NCI-H2196 (cell line): ENCODE results near the gene LAMA4.

Source experiments
- DNase-seq: peaks from one replicate; lab custom pipeline; 2025; ENCODE audit not compliant: unreplicated experiment; lab: John Stamatoyannopoulos, UW

Gene LAMA4

DNA sequence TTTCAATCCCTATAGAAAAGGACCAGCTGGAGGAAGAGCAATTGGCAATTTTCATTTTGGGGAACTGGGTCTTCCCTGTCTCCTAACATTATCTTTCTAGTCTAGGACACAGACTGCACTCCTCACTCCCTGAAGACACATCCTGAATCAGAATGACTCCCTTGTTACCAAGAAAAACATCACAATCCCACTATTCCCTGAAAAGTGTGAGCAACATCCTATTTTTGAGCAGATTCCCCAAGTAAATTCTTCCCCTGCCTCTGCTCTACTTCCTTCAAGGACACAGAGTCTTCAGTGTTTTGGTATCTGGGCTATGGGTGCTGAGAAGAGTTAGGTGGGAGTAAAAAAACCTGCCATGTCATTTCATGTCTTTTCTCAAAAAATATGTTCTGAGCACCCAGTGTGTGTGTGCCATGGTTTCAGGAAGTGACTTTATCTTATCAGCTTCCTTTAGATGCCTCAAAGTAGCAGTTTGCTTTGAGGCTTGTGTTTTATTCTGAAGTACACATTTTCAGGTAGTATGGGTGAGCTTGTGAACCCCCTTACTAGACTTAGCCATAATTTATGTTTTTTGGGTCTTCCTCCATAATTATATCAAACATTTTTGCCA lies 12.4 kb downstream of the LAMA4 start:
- DNase-seq, result no peak

DNA sequence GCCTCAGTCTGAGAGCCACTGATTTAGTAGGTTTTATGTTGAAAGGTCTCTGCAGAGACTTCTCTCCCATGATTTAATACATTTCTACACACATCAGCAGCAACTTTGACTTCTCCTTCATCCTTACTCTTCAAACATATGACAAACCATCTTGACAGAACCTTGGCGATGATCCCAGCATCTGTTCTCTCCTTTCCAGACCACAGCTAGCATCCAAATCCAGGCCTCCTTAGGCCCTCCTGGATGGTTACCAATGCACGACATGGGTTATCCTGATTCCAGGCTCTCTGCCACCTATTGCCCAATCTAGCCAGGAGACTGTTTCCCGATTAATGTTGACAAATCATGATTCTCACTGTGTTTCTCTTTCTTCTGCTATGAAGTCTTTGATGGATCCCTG lies 16.8 kb downstream of the LAMA4 start:
- no peak for DNase-seq

DNA sequence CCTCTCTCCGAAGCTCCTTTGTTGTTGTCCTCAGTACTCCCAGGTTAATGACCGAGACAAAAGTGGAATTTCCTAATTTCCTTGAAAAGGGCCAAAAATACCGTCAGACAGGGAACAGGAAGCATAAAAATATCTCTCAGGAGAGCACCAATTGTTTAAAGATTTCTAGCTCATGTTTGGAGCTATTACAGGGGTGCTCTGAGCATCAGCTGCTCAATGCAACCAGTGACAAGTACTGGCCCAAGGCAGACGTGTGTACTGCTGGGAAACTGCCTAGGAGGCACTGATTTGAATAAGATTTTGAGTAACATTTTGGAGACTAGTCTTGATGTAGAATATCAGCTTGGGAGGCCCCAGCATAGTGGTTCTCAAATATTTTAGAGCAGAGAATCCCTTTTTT lies 17.3 kb downstream of the LAMA4 start:
- DNase-seq, result no peak

DNA sequence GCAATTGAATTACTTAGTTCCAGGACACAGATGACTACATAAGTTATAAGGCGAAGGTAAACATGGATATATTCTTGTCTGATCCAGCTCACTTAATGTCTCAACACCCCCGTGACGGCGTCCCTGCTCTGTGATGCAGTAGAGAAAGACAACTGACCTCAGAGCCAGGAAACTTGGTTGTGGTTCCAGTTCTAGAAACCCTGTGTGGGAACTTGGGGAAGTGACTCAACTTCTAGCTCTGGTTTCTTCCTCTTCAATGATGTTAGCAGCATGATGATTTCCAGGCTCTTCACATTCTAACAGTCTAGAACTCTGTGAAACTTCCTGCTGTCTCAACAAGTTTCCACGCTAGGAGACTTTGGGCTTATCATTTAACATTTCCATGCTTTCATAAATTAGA lies 18.4 kb downstream of the LAMA4 start:
- DNase-seq, result no peak

DNA sequence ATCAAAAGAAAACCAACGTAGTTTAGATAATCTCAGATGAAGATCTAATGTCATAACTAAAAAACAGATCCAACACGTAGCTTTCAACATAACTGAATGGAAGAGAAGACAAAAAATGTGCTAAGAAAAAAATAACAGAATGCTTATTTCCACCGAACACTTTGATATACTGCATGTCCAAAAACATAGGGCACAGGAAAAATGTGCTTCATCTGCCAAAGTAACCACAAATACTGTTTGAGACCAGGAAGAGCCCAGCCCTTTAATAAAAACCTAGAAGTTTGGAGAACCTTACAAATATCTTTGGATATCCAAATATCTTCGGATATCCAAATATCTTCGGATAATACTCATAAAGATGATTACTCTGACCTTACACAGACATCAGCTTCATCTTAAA lies 19.8 kb downstream of the LAMA4 start:
- DNase-seq, result no peak

DNA sequence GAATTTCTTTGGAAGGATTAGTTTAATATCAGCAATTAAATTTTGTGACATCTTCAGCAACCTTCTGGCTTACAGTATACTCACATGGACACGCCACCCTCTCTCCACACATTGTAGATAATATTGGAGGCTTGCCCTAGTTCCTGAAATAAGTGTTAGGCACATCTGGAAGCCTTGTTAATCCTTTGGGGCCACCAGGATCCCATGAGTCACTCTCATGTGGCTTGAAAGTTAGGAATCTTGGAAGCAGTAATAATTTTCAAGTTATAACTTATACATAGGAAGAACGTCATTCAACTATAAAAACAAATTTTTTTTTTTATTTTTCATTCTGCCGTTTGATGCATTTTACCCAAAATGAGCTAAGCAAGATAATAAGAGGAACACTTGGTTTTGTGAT lies 20.5 kb downstream of the LAMA4 start:
- no peak for DNase-seq

DNA sequence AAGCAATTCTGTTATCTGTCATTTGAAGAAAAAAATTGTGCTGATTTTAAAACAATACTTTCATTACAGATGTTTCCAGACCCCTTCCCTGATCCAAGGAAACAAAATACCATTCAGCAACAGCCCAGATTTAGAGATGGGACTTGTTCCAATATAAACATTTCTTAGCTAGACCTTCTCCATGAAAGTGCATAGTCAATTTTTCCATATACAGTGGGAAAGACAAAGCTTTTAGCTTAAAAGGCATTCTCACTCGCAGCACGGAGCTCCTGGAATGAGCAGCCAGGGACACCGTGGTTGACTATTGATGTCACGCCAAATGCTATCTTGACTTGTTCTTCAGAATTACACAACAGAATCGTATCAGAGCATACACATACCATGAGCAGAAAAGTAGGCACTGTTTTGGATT lies 21.5 kb downstream of the LAMA4 start:
- DNase-seq, result no peak

DNA sequence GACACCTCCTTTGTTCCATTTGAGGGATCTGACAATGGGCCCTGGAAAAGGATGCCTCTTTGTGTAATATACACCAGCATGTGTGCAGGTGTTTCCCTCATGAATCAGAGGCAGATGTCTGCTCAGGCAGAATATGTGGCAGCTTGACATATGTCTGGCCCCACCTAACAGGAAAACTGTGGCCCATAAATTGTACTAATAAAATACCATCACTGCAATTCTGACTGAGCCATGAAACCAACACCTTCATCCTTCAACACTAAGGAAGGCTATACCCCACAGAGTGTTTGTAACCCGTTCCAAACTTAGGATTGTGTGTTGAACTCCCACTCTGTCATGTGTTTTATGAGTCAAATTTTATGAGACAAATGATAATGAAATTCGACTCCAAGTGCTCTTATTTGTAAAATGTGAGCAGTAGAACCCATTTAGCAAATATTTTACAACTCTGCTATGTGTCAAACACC lies 22.7 kb downstream of the LAMA4 start:
- DNase-seq, result peak; percentile 39

DNA sequence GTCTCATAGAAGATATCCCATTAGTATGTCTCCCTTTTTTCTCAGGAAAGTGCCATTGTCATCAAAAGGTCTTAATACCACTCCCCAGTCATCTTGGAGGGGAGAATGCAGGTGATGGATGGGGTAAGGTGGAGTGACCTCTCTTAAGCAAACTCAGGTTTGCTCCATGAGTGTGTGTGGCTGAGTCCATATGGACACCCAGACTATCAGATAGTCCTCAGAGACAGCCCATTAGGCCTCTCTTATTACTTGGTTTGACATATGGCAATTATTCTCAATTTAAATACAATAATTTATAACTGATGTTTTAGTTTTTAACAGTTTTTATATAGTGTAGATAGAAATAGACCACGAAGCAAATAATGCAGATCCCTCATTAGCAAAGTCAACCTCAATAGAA lies 23.2 kb downstream of the LAMA4 start:
- DNase-seq, result no peak

DNA sequence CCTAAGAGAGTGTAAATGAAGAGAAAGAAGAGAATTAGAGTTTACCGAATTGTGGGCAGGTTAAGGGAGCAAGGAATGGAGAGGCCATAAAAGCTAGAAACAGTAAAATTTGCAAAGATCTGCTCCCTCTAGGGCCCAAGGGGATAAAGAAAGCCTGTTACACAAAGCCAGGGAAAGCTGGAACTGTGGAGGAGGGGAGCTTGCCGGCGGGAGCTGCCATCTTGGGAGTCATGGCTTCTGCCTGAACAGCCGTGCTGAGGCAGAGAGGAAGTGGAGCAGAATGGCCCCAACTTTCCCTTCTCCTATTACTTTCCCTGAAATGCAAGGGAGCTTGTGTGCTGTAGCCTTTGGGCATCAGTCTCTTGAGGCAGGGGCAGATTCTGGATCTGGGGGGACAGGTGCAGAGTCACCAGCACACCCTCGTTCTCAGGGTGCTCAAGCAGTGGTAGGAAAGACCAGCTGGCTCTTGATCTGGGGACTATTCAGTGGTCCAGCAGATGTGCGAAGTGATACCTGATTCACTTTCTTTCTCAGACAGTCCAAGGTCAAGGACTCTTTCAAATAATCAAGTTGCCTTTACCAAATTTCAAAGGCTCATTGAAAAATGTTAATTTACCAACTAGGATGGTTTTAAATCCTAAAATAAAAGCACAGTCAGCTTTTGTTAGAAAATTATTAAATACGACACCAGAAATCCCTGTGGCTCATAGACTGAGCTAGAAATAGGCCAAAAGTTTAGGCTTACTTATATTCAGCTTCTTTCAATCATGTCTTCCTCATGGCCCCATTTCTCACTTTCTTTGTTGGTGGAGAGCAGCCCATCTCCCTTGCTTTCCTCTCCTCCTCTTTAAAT lies 25.7 kb downstream of the LAMA4 start:
- DNase-seq, result no peak

DNA sequence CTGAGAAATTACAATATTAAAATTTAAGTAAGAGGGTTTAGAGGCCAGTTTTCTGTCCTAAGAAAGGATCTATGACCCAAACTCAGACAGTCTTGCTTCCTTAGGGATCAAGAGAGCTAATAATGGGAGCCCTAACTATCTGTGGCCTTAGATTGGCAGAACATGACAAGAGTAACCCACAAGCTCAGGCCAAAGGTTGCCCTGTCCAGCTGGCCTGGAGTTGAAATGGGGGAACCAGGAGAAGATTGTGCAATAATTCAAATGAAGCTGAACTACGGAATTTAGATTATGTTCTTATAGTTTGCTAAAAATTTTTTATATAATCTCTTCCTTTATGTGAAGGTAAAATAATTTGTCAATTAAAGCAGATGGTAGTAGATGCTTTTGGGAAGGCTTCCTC lies 26.4 kb downstream of the LAMA4 start:
- DNase-seq, result no peak

DNA sequence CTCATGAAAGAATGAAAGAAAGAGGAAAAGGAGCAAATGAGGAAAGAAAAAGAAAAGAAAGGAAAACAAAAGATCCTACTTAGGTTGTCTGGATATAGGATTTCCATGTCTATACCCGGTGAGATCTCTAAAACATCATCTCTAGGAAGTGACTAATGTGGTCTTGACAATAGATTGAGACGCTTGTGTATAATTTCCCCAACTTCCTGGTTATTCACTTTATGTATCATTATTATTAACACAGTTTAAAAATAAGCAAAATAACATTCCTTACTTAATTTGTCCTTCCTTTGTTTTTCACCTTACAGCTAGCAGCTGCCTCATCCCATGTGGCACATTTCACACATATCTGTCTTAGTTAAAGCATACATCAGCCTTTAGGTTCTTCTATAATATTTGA lies 27.0 kb downstream of the LAMA4 start:
- no peak for DNase-seq

DNA sequence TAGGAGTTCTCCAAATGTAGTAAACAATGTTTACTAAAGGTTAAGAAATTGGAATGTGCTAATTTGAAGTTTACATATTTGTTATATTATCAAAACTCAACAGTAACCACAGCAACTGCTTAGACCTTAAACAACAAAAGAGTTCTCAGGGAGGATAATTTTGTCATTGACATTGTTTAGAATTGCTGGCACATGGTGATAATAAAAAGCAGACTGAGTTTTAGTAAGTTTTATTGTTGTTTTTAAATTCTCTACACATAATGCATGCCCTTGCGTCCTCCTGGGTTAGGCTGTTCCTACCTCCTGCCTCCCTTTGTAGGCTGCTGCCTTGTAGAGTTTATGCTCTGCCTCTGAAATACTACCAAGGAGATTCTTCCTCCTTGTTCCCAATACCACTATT lies 28.7 kb downstream of the LAMA4 start:
- DNase-seq, result no peak

DNA sequence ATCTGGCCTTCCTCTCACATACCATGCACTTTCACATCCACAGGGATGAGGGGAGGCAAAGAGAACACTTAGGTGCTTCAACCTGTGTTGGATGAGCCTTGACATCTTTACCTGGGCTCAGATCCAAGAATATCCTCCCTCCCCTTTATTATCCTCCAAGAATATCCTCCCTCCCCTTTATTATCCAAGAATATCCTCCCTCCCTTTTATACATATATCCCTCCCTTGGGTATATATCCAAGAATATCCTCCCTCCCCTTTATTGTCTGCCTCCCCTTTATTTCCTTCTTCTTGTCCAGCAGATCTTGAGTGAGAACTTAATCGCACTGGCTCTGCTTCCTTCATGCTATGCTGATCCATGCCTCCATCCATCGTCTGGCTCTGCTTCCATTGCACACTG lies 30.3 kb downstream of the LAMA4 start:
- DNase-seq, result no peak

DNA sequence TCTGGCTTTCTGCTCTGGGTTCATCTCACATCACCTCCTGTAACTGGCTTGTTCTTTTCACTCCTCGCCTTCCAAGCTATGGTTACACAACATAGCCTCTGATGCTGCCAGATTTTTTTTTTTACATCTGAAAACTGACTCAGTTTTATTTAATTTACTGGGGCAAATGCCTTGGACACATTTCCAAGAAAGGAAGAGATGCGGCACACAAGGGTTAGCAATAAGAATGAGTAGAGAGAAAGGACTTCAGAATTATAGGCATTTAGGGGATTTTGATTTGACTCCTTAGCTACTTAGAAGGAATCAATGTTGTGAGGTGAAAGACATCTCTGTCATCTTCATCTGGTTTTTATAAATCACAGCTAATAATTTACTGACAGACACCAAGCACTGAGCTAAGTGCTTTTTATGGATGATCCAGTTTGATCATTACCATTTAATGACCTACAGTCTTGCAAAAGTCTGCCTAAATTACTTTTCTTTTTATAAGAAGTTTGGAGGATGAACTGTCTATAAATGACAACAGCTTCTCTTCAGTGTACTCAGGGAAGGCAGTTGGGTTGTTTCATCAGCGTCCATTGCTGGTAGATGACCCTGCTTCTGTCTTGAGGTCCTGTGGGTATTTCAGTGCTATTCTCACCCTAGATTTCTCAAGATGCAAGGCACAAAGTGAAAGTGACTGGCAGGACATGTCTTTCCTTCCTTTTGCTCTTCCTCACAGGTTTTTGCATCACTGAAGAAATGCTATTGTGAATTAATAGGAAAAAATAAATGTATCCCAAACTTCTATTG lies 31.1 kb downstream of the LAMA4 start:
- DNase-seq, result no peak

DNA sequence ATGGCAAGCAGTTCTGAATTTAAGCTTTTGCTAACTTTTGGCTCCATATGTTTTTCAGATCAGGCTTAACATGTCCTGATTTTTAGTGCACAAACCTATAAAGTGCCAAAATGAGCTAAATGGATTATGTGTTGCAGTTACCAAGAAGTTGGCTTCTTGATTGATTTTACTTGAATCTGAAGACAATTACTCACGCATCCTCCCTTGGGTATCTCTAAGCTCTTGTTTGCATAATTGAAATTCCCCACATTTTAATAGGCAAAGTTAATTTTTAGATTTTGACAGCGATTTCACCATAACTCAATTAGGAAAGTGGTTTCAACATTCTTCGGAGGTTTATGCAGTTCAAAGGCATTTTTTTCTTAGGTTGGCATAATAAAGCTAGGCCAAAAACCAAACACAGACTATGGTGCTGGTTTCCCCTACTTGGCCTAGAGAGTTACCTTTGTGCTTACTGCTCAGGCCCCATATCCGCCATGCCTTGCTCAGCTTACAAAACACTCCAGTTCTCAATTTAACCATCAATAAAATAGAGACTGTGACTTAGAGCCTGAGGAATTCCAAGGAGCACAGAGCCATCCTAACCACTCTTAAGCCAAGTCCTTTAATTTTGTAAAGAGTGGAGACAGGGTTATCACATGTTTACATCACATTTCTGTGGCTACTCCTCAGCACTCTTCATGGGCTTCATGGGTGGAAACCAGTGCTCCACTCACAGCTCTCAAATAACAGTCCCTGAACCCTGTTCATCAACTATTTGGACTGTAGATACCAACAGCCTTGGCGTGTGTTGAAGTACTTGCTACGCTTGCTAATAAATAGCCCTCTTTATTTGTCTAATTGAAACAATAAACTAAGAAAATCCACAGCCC lies 32.1 kb downstream of the LAMA4 start:
- DNase-seq, result no peak

DNA sequence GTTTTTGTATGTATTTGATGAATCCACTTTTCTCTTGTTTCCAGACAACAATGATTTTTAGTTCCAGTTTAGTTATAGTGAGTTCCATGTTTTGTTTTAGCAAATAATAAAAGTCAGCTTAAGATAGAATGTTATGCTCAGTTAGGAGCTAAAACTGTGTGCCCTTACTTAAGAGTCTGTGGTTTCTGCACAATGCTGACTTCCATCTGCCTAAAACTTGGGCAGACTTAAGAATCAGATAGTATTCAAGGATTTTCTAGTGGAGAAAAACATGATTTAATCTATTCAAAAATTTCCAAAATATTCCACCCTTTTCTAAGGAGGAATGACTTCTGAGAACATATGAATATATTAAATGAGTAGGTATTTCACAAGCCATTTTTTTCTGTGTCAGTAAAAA lies 32.8 kb downstream of the LAMA4 start:
- no peak for DNase-seq

DNA sequence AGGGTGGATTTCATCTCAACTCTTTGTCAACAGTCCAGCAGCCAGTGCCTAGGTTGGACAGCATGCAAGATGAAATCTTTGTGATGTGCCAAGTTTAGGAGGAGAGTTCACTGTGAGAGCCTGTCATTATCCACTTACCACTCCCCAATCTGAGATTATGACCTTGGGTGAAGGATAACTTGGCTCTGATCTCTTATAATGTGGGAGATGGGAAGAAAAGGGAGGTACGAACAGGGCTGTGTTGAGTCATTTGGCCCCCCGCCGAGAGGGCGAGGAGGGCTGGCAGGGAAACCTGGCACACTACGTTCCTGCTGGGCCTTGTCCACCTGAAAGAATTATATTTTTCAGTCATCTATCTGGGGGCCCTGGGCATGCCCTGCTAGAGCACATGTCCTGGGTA lies 35.8 kb downstream of the LAMA4 start:
- no peak for DNase-seq

DNA sequence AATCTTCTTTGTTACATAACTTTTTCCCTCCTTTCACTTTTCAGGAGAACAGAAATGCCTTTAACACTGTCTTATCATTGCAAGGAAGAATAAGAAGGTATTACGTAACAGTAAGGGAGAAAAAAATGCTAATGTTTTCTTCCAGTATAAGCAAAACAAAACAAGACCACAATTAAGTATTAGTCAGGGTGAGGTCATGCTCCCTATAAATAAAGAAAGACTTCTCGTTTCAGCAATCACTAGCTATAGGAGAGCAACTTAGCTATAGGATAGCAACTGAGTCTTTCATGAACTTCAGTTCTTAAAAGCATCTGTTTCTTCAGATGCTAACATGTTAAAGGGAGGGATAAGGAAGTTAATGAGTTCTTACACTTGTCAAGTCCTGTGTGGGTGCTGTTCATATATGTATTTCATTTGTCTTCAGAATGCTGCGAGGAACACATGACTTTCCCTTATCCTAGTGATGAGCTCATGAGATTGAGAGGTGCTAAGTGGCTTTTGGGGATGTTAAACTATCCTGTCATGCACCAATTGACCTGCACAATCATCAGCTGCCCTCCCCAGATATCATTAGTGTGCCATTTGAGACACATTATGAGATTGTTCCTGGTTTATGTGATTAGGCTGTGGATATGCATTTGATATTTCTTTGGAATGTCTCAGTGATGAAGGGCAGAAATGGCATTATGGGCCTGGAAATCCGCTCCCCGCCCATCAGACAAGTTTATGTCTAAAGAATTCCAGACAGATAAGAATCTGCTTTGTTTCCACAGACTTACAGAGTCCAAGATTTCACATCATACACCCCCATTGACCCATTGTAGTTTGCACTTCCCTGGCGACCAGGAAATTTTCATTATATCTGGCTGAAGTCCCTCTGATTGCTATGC lies 37.5 kb downstream of the LAMA4 start:
- DNase-seq, result no peak
